ENCODE results near the gene SLC52A3.
A peak's percentile ranks its signal among the peaks of the same experiment; 100 is the strongest.
"Not testable (repeated sequence)": the region's sequence is repeated elsewhere in the genome, so short reads cannot be mapped to it uniquely, and the experiment has no call there.

Gene SLC52A3

GRCh38 chr20:768426-768978 lies at the start of gene SLC52A3:
SLC52A3 (minus strand) TSS chr20:768500; CDS start chr20:765774, 2,726 bp downstream.
- DNase-seq, result peak in 1 of 2 experiments; percentile 17

GRCh38 chr20:815914-816606 lies 47.8 kb upstream of the SLC52A3 start:
- peak; percentile 51 to 54 for DNase-seq

GRCh38 chr20:815226-815625 lies 46.9 kb upstream of the SLC52A3 start:
- DNase-seq, result no peak

GRCh38 chr20:813390-813789 lies 45.1 kb upstream of the SLC52A3 start:
- DNase-seq, result no peak

- DNase-seq, result not testable (repeated sequence)
Measured at GRCh38 chr20:812435-812814, 44.1 kb upstream of the SLC52A3 start.

GRCh38 chr20:811776-812434 lies 43.6 kb upstream of the SLC52A3 start:
- DNase-seq, result not testable (repeated sequence)

GRCh38 chr20:805713-806112 lies 37.4 kb upstream of the SLC52A3 start:
- no peak for DNase-seq

GRCh38 chr20:801678-802077 lies 33.4 kb upstream of the SLC52A3 start:
- DNase-seq, result no peak

- DNase-seq, result not testable (repeated sequence)
Measured at GRCh38 chr20:800026-800425, 31.7 kb upstream of the SLC52A3 start.

GRCh38 chr20:798746-799145 lies 30.4 kb upstream of the SLC52A3 start:
- DNase-seq, result not testable (repeated sequence)

GRCh38 chr20:796921-797320 lies 28.6 kb upstream of the SLC52A3 start:
- no peak for DNase-seq

GRCh38 chr20:792248-792647 lies 23.9 kb upstream of the SLC52A3 start:
- DNase-seq, result no peak

- DNase-seq, result no peak
Measured at GRCh38 chr20:791056-791455, 22.8 kb upstream of the SLC52A3 start.

- DNase-seq, result no peak
Measured at GRCh38 chr20:787825-788224, 19.5 kb upstream of the SLC52A3 start.

GRCh38 chr20:779771-780170 lies 11.5 kb upstream of the SLC52A3 start:
- no peak for DNase-seq

GRCh38 chr20:776165-776564 lies 7.9 kb upstream of the SLC52A3 start:
- no peak for DNase-seq

GRCh38 chr20:775679-776135 lies 7.4 kb upstream of the SLC52A3 start:
- DNase-seq, result no peak

- DNase-seq, result no peak
Measured at GRCh38 chr20:774660-775057, 6.4 kb upstream of the SLC52A3 start.

- DNase-seq, result no peak
Measured at GRCh38 chr20:774016-774659, 5.8 kb upstream of the SLC52A3 start.

- DNase-seq, result no peak
Measured at GRCh38 chr20:772806-773205, 4.5 kb upstream of the SLC52A3 start.

- DNase-seq, result no peak
Measured at GRCh38 chr20:771741-772464, 3.6 kb upstream of the SLC52A3 start.

GRCh38 chr20:770691-771090 lies 2.4 kb upstream of the SLC52A3 start:
- DNase-seq, result no peak

GRCh38 chr20:766906-767305 lies 1.4 kb downstream of the SLC52A3 start:
- DNase-seq, result no peak

Measured in NCI-H2081 (cell line).